ENCODE results near the gene CDK8. TPM values are rescaled to one million over a fixed set of nuclear protein-coding genes. Genes with fewer than 3 reads are reported as not detected.

Gene CDK8
- total and polyA plus RNA-seq, 9 of the 15 experiments (the other 6 are each of a cell fraction or from before 2014, with no cell fraction given): 11.3 to 33.7 (median 20.3) TPM

DNA sequence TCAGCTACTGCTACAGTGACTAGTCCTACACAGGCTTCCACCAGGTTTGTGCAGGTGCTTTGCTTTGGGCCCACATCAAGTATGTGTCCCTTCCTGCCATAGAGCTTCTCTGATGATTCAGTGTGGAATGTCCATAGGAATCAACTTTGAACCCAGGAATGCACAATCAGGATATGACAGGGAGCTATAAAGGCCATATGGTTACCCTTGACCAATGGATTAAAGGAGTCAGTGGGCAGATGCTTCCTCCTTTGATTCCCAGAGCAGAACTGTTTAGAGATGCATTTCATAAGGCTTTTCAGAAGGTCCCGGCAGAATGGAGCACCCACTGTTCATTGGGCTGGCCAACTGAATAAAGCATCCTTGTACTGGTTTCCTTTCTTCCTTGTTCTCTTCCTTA is 158.3 kb downstream of the CDK8 start:
- intact Hi-C loops (cut with micrococcal nuclease) (no loop called here), in situ Hi-C loops (cut with MboI) (no loop called here)
- no peak for ATAC-seq
- Histone ChIP-seq H3K9me3 (replicated peaks; ENCODE audit: control insufficient read depth, insufficient read depth, low read depth, low read length) (no peaks in the 10 kb centered on the region), H3K9ac (ENCODE audit: insufficient read depth in 1 of 2, low read depth in 2 of 2, low read length in 2 of 2) (no peak overlapping the region), H2AFZ (ENCODE audit: low read depth, low read length) (no peak overlapping the region), H3K4me2 (ENCODE audit: insufficient read depth, low read length) (no peak overlapping the region), H3K27me3 (ENCODE audit: control insufficient read depth in 2 of 2, insufficient read depth in 2 of 2, low read length in 2 of 2) (no peaks in the 10 kb centered on the region), H3K4me3 (no peak overlapping the region), H3K4me1 (replicated peaks in 1 of 2; ENCODE audit: control insufficient read depth in 2 of 2, insufficient read depth in 2 of 2, low read length in 2 of 2) (peaks cover 0 to 8% of the 10 kb centered on the region in 2 experiments; a peak in 3 of 5 replicates), H3K27ac (ENCODE audit: extremely low read depth, low read depth, low read length) (no peak overlapping the region), H4K20me1 (replicated peaks; ENCODE audit: control insufficient read depth, insufficient read depth, low read length) (no peaks in the 10 kb centered on the region), H3K79me2 (ENCODE audit: control insufficient read depth, insufficient read depth, low read length) (no peaks in the 10 kb centered on the region), H3K9me1 (ENCODE audit: control insufficient read depth, insufficient read depth, low read length) (no peaks in the 10 kb centered on the region), H3K36me3 (ENCODE audit: control insufficient read depth, insufficient read depth, low read length) (no peaks in the 10 kb centered on the region)
- CTCF ChIA-PET (ENCODE audit: low intra/inter-chr PET ratio): no interaction called here
- no peak for FAIRE-seq
- 67% methylated on average over 1 of the region's 1 CpG for WGBS (ENCODE audit: insufficient coverage, low coverage, missing lambda C conversion rate)
- no peak for DNase-seq (ENCODE audit: extremely low read depth in 1 of 4, low spot score in 3 of 4)
- BruUV-seq (replicated peaks): no TSS peak
- POLR2A ChIA-PET: no interaction called here
- TF ChIP-seq, protein P1, sequence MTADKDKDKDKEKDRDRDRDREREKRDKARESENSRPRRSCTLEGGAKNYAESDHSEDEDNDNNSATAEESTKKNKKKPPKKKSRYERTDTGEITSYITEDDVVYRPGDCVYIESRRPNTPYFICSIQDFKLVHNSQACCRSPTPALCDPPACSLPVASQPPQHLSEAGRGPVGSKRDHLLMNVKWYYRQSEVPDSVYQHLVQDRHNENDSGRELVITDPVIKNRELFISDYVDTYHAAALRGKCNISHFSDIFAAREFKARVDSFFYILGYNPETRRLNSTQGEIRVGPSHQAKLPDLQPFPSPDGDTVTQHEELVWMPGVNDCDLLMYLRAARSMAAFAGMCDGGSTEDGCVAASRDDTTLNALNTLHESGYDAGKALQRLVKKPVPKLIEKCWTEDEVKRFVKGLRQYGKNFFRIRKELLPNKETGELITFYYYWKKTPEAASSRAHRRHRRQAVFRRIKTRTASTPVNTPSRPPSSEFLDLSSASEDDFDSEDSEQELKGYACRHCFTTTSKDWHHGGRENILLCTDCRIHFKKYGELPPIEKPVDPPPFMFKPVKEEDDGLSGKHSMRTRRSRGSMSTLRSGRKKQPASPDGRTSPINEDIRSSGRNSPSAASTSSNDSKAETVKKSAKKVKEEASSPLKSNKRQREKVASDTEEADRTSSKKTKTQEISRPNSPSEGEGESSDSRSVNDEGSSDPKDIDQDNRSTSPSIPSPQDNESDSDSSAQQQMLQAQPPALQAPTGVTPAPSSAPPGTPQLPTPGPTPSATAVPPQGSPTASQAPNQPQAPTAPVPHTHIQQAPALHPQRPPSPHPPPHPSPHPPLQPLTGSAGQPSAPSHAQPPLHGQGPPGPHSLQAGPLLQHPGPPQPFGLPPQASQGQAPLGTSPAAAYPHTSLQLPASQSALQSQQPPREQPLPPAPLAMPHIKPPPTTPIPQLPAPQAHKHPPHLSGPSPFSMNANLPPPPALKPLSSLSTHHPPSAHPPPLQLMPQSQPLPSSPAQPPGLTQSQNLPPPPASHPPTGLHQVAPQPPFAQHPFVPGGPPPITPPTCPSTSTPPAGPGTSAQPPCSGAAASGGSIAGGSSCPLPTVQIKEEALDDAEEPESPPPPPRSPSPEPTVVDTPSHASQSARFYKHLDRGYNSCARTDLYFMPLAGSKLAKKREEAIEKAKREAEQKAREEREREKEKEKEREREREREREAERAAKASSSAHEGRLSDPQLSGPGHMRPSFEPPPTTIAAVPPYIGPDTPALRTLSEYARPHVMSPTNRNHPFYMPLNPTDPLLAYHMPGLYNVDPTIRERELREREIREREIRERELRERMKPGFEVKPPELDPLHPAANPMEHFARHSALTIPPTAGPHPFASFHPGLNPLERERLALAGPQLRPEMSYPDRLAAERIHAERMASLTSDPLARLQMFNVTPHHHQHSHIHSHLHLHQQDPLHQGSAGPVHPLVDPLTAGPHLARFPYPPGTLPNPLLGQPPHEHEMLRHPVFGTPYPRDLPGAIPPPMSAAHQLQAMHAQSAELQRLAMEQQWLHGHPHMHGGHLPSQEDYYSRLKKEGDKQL (CRISPR knock-in tag; IDR thresholded peaks at IDR 0.05; ENCODE audit: borderline replicate concordance): no peak
- no peak for TF ChIP-seq SMARCA4 (IDR thresholded peaks at IDR 0.05)
- TF ChIP-seq, protein P2, sequence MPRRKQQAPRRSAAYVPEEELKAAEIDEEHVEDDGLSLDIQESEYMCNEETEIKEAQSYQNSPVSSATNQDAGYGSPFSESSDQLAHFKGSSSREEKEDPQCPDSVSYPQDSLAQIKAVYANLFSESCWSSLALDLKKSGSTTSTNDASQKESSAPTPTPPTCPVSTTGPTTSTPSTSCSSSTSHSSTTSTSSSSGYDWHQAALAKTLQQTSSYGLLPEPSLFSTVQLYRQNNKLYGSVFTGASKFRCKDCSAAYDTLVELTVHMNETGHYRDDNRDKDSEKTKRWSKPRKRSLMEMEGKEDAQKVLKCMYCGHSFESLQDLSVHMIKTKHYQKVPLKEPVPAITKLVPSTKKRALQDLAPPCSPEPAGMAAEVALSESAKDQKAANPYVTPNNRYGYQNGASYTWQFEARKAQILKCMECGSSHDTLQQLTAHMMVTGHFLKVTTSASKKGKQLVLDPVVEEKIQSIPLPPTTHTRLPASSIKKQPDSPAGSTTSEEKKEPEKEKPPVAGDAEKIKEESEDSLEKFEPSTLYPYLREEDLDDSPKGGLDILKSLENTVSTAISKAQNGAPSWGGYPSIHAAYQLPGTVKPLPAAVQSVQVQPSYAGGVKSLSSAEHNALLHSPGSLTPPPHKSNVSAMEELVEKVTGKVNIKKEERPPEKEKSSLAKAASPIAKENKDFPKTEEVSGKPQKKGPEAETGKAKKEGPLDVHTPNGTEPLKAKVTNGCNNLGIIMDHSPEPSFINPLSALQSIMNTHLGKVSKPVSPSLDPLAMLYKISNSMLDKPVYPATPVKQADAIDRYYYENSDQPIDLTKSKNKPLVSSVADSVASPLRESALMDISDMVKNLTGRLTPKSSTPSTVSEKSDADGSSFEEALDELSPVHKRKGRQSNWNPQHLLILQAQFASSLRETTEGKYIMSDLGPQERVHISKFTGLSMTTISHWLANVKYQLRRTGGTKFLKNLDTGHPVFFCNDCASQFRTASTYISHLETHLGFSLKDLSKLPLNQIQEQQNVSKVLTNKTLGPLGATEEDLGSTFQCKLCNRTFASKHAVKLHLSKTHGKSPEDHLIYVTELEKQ (CRISPR knock-in tag; IDR thresholded peaks at IDR 0.05): no peak

All from K562 (cell line).